Breast epithelium (tissue), 4 donors: ENCODE measurements around the gene SEC14L1. TPM values are rescaled to one million over a fixed set of nuclear protein-coding genes. Genes with fewer than 3 reads are reported as not detected.

Experiments
- DNase-seq, 2 donors: peaks; one replicate each; pipeline ENCODE4 v3.0.0-alpha.2; 2019; ENCODE audit warnings: low spot score in 2 of 2
- H3K27ac ChIP-seq, 2 donors: fragments of 200-600 bp; sonication (generic) in 1 of 2; one replicate each; pipeline ENCODE4 v1.5.1; 2016 to 2019; ENCODE audit warnings: mild to moderate bottlenecking in 1 of 2
- H3K27me3 ChIP-seq, 2 donors: fragments of 200-600 bp; sonication (generic) in 1 of 2; one replicate each; pipeline versions ENCODE4 v1.5.1 to v1.6.0; 2017 to 2019; ENCODE audit warnings: control low read depth in 1 of 2, mild to moderate bottlenecking in 1 of 2
- H3K36me3 ChIP-seq: fragments of 200-600 bp; one replicate; pipeline ENCODE4 v1.5.1; 2019
- H3K4me1 ChIP-seq, 2 donors: fragments of 200-600 bp; sonication (generic); one replicate each; pipeline ENCODE4 v1.5.1; 2016 to 2019; ENCODE audit warnings: control low read depth in 1 of 2
- H3K4me3 ChIP-seq, 3 donors: fragments of 200-600 bp; sonication (generic); 1 replicate in 2 of 3; 2 replicates in 1 of 3; pipeline ENCODE4 v1.5.1; 2016 to 2019; ENCODE audit warnings: mild to moderate bottlenecking in 3 of 3, moderate library complexity in 2 of 3
- H3K9me3 ChIP-seq, 2 donors: fragments of 200-600 bp; sonication (generic) in 1 of 2; one replicate each; pipeline ENCODE4 v1.5.1; 2016 to 2019; ENCODE audit warnings: control low read depth in 1 of 2
- POLR2A ChIP-seq: fragments of 450-650 bp; IDR thresholded peaks from one replicate; pipeline ENCODE4 v1.6.1; 2016; ENCODE audit warnings: antibody characterized with exemption, mild to moderate bottlenecking, moderate library complexity
- POLR2AphosphoS5 ChIP-seq, 3 donors: sonication (generic); formaldehyde crosslinking; IDR thresholded peaks; one replicate each; pipeline ENCODE4 v1.6.1; 2017; ENCODE audit warnings: antibody characterized with exemption in 3 of 3
- intact Hi-C: fragments of 100-400 bp; cut with DNase I; formaldehyde crosslinking; loops from one replicate; pipeline ENCODE4 v1.15.1; 2023; ENCODE audit warnings: low total_unique reads
- total RNA-seq, 3 donors: library from RNA; depleted of rRNA; stranded (reverse); fragments of >200 nt; gene quantifications; one replicate each; pipeline ENCODE4 v1.1.0, GENCODE V29; 2016
- TF ChIP-seq, protein P1 (sequence below), 3 donors: fragments of 450-650 bp; IDR thresholded peaks; one replicate each; pipeline ENCODE4 v1.5.1; 2016 to 2017; ENCODE audit warnings: antibody characterized with exemption in 3 of 3, mild to moderate bottlenecking in 3 of 3, moderate library complexity in 3 of 3

Gene SEC14L1
- total RNA-seq, 3 donors from 2014 or later, result 52.2 to 106 (median 59.6) TPM

DNA sequence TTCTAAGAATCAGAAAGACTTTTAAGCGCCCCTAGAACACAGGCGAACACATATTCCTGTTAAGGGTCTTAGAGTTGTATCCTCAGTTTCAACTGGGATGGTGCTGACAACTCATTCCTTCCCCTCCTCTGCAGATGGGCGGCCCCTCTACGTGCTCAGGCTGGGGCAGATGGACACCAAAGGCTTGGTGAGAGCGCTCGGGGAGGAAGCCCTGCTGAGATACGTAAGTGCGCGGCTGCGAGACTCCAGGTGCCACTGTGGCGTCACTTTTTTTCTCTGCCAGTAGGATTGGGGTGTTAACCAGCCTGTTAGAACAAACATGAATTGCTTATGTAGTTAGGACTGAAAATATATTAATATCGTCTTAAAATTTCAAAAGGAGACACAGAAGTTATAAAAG is 62.7 kb downstream of the SEC14L1 start:
- H3K9me3 ChIP-seq, result no peaks in the 10 kb centered on the region
- intact Hi-C loops, result no loop called here
- H3K4me1 ChIP-seq, result no peaks in the 10 kb centered on the region
- peaks cover 11% of the 10 kb centered on the region for H3K36me3 ChIP-seq
- DNase-seq, result no peak
- H3K27ac ChIP-seq, result no peak overlapping the region
- H3K27me3 ChIP-seq, result no peaks in the 10 kb centered on the region
- TF ChIP-seq POLR2A, result no peak
- TF ChIP-seq POLR2AphosphoS5 (IDR thresholded peaks at IDR 0.05), result no peak
- TF ChIP-seq, protein P1, sequence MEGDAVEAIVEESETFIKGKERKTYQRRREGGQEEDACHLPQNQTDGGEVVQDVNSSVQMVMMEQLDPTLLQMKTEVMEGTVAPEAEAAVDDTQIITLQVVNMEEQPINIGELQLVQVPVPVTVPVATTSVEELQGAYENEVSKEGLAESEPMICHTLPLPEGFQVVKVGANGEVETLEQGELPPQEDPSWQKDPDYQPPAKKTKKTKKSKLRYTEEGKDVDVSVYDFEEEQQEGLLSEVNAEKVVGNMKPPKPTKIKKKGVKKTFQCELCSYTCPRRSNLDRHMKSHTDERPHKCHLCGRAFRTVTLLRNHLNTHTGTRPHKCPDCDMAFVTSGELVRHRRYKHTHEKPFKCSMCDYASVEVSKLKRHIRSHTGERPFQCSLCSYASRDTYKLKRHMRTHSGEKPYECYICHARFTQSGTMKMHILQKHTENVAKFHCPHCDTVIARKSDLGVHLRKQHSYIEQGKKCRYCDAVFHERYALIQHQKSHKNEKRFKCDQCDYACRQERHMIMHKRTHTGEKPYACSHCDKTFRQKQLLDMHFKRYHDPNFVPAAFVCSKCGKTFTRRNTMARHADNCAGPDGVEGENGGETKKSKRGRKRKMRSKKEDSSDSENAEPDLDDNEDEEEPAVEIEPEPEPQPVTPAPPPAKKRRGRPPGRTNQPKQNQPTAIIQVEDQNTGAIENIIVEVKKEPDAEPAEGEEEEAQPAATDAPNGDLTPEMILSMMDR (IDR thresholded peaks at IDR 0.05), result no peak
- no peak overlapping the region for H3K4me3 ChIP-seq

DNA sequence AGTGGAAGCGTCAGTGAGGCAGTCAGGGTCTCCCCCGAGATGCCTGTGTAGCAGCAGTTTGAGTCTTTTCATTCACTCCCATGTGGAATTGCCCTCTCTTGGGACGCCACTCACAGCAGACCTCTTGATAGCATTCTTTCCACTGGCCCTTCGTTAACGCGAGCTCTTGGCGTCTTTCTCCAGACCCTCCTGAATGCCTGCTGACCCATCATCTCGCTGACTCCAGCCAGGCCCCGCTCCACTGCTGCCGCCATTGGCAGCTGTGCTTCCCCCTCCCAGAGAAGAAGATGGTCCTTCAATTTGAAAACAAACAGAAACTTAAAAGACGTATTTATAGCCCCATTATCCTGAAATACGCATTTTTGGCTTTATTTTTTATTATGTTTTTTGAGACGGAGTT is 63.1 kb downstream of the SEC14L1 start:
- Histone ChIP-seq H3K36me3 (peaks cover 11% of the 10 kb centered on the region), H3K4me3 (no peak overlapping the region), H3K4me1 (no peaks in the 10 kb centered on the region), H3K27me3 (no peaks in the 10 kb centered on the region), H3K27ac (no peak overlapping the region), H3K9me3 (no peaks in the 10 kb centered on the region)
- DNase-seq, result no peak
- intact Hi-C loops, result no loop called here
- TF ChIP-seq, protein P1 (IDR thresholded peaks at IDR 0.05), result no peak
- TF ChIP-seq POLR2AphosphoS5 (IDR thresholded peaks at IDR 0.05), result no peak
- no peak for TF ChIP-seq POLR2A

DNA sequence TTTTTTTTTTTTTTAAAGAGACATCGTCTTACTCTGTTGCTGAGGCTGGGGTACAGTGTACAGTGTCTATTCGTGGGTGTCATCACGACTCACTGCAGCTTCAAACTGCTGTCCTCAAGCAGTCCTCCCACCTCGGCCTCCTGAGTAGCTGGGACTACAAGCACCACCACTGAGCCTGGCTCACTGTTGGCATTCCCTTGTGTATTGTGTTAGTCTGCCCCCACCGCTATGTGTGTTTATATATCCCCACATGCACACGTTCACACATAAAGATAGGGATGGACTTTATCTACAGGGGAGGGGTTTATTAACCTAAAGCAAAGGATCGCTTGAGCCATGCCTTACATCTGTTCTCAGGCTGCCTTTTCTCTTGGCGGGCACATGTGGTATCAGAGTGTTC is 63.8 kb downstream of the SEC14L1 start:
- Histone ChIP-seq H3K27ac (no peak overlapping the region), H3K36me3 (peaks cover 11% of the 10 kb centered on the region), H3K4me3 (no peak overlapping the region), H3K27me3 (no peaks in the 10 kb centered on the region), H3K9me3 (no peaks in the 10 kb centered on the region), H3K4me1 (no peaks in the 10 kb centered on the region)
- TF ChIP-seq POLR2AphosphoS5 (IDR thresholded peaks at IDR 0.05) (no peak), POLR2A (no peak)
- TF ChIP-seq, protein P1 (IDR thresholded peaks at IDR 0.05), result no peak
- no peak for DNase-seq
- intact Hi-C loops, result no loop called here

DNA sequence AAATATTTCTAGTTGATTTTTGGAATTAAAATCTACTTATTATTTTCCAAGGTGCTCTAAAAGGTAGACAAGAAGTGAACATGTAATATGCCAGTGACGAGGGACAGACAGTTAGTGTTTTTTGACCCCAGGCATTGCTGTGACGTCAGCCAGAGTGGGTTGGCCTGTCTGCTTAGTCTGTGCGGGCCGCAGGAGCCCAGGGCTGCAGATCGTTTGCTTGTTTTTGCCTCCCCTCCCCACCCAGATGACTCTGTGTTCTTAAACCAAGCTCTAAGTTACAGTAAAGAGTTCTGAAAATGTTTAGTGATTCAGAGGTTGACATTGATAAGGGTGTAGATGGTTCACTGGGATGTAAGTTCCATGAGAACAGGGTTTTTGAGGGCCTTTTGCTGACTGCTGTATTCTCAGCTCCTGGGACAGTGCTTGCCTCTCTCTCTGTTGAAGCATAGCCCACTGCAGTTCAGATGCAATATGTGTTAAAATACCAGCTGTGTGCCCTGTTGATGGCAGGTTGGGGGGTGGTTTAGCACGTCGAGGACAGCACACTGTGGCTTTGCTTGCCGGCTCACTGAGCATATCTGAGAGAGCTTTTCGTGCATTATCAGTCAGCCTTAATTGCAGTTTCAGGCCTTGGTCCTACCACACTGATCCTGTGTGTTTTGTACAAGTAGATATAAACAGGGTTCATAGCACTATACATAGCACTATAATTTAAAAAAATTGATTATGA is 64.8 kb downstream of the SEC14L1 start:
- no peaks in the 10 kb centered on the region for H3K4me1 ChIP-seq
- no peak for DNase-seq
- no peak for TF ChIP-seq POLR2AphosphoS5 (IDR thresholded peaks at IDR 0.05)
- no peaks in the 10 kb centered on the region for H3K9me3 ChIP-seq
- H3K27me3 ChIP-seq, result no peaks in the 10 kb centered on the region
- H3K36me3 ChIP-seq, result peaks cover 11% of the 10 kb centered on the region
- H3K27ac ChIP-seq, result no peak overlapping the region
- H3K4me3 ChIP-seq, result no peak overlapping the region
- intact Hi-C loops, result no loop called here

DNA sequence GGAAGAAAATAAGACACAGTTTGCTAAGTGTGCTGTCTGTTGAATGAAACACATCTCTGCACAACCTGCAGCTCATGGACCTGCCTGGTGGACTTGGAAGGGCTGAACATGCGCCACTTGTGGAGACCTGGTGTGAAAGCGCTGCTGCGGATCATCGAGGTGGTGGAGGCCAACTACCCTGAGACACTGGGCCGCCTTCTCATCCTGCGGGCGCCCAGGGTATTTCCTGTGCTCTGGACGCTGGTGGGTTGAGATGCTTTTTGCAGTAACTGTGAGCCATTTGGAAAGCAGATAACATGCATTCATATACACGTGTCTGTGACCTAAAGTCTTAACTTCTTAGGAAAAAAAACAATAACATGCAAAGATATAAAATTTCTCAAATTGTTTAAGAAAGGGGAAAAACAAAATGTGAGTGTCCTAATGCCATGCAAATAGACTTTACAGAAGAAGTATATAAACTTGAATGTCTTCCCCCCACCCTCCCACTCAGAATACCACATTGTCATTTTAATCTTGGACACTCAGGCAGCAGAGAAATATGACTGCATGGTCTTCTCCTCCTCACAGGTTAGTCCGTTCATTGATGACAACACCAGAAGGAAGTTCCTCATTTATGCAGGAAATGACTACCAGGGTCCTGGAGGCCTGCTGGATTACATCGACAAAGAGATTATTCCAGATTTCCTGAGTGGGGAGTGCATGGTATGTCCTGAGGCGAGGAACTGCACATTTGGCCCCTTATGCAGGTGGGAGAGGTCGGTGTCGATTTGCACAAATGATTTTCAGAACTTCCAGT is 65.6 kb downstream of the SEC14L1 start:
- DNase-seq, result no peak
- Histone ChIP-seq H3K36me3 (peaks cover 14% of the 10 kb centered on the region), H3K4me1 (no peaks in the 10 kb centered on the region), H3K4me3 (no peak overlapping the region), H3K27me3 (no peaks in the 10 kb centered on the region), H3K27ac (no peak overlapping the region), H3K9me3 (no peaks in the 10 kb centered on the region)
- intact Hi-C loops, result no loop called here
- TF ChIP-seq, protein P1 (IDR thresholded peaks at IDR 0.05), result no peak
- TF ChIP-seq POLR2A (no peak), POLR2AphosphoS5 (IDR thresholded peaks at IDR 0.05) (no peak)
